Activated naive CD8-positive, alpha-beta T cell treated with anti-CD3 and anti-CD28 coated beads, Interleukin-2, amount 10 ng/mL, durations not matched to agents 7 days and 5 days (primary cell): ENCODE measurements around the gene MYOZ2. TPM values are rescaled to one million over a fixed set of nuclear protein-coding genes. Genes with fewer than 3 reads are reported as not detected.

Experiments
- ATAC-seq: fragments of 150-1000 bp; cut with Tn5 transposase; one replicate; pipeline ENCODE4 v1.10.0; 2021; ENCODE audit warnings: low read depth, moderate library complexity
- POLR2A ChIA-PET: fragments of 350-600 bp; sonication (Branson Sonifier 250); formaldehyde crosslinking; loops from one replicate; lab custom pipeline; 2021; ENCODE audit warnings: antibody characterized with exemption; lab: Charles Lee
- DNase-seq: peaks from one replicate; pipeline ENCODE4 v3.0.0; 2021
- H3K27ac Mint-ChIP-seq: one replicate; pipeline ENCODE4 v1.8.0; 2022; ENCODE audit warnings: mild to moderate bottlenecking, mixed read lengths
- H3K27me3 Mint-ChIP-seq: one replicate; pipeline ENCODE4 v1.8.0; 2022; ENCODE audit warnings: mild to moderate bottlenecking, moderate library complexity, mixed read lengths
- H3K36me3 Mint-ChIP-seq: one replicate; pipeline ENCODE4 v1.8.0; 2021; ENCODE audit warnings: mild to moderate bottlenecking, mixed read lengths
- H3K4me1 Mint-ChIP-seq: one replicate; pipeline ENCODE4 v1.8.0; 2021; ENCODE audit warnings: mixed read lengths
- H3K4me3 Mint-ChIP-seq: one replicate; pipeline ENCODE4 v1.8.0; 2022; ENCODE audit warnings: mild to moderate bottlenecking, moderate library complexity, mixed read lengths
- H3K9me3 Mint-ChIP-seq: one replicate; pipeline ENCODE4 v1.8.0; 2021; ENCODE audit warnings: mixed read lengths
- total RNA-seq, 2 experiments: library from RNA; stranded (reverse); gene quantifications; one replicate each; pipeline ENCODE4 v1.2.3, GENCODE V29; 2021

MYOZ2 gene
- total RNA-seq, 2 experiments from 2014 or later, result not detected

DNA sequence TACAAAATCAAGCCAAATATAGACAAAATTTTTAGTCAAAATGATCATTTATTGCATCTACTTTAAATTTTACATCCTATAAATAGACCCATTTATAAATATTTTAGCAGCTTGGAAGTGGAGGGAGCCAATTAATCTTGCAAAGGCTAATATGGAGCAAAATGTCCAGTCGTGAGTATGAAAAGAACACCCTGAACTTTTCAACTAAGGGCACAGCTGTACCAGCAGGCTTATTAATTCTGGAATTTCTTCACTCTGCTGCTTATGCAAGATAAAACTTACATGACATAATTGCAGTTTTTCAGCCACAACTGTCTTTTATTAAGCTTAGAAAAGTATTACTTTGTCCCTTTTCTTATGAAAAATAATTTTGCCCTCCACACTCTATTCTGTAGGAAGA lies 54.0 kb downstream of the MYOZ2 start:
- peaks cover 3% of the 10 kb centered on the region for H3K27me3 Mint-ChIP-seq
- no peaks in the 10 kb centered on the region for H3K36me3 Mint-ChIP-seq
- POLR2A ChIA-PET, result no interaction called here
- no peak overlapping the region for H3K4me3 Mint-ChIP-seq
- ATAC-seq (no peak), DNase-seq (no peak)
- H3K27ac Mint-ChIP-seq, result no peak overlapping the region
- peaks cover 3% of the 10 kb centered on the region for H3K4me1 Mint-ChIP-seq
- H3K9me3 Mint-ChIP-seq, result no peaks in the 10 kb centered on the region

DNA sequence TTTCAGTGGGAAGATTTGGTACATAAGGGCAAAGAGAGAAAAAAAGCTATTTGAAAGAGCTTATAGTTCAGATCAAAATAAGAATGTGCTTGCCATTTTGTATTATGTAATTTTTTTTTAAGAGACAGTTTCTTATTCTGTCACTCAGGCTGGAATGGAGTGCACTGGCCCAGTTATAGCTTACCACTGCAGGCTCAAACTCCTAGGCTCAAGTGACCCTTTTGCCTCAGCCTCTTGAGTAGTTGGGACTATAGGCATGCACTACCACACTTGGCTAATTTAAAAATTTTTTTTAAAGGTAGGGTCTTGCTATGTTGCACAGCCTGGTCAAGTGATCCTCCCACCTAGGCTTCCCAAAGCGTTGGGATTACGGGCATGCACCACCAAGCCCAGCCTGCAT lies 54.7 kb downstream of the MYOZ2 start:
- Mint-ChIP-seq H3K9me3 (no peaks in the 10 kb centered on the region), H3K27ac (no peak overlapping the region), H3K4me3 (no peak overlapping the region), H3K27me3 (peaks cover 3% of the 10 kb centered on the region), H3K36me3 (no peaks in the 10 kb centered on the region), H3K4me1 (peaks cover 3% of the 10 kb centered on the region)
- POLR2A ChIA-PET, result no interaction called here
- ATAC-seq (no peak), DNase-seq (no peak)

DNA sequence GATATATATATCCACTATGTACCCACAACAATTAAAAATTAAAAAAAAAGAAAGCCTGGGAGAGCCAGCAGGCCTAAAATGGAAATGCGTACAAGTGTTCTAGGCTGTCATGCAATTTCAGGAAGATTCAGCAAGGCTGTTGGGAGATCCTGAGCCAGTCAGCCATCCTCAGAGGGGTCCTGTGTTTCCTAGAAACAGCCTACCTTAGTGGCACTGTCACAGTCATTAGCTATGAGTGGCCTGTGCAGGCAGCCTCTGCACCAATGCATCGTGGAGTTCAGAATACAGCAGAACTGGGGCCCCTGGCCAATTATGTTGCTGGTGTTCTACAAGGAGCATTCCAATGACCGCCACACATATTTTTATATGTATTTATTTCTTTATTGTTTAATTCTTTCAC lies 55.9 kb downstream of the MYOZ2 start:
- Mint-ChIP-seq H3K27ac (no peak overlapping the region), H3K36me3 (no peaks in the 10 kb centered on the region), H3K4me3 (no peak overlapping the region), H3K9me3 (no peaks in the 10 kb centered on the region), H3K4me1 (peaks cover 3% of the 10 kb centered on the region), H3K27me3 (peaks cover 3% of the 10 kb centered on the region)
- ATAC-seq, result no peak
- POLR2A ChIA-PET, result no interaction called here
- no peak for DNase-seq

DNA sequence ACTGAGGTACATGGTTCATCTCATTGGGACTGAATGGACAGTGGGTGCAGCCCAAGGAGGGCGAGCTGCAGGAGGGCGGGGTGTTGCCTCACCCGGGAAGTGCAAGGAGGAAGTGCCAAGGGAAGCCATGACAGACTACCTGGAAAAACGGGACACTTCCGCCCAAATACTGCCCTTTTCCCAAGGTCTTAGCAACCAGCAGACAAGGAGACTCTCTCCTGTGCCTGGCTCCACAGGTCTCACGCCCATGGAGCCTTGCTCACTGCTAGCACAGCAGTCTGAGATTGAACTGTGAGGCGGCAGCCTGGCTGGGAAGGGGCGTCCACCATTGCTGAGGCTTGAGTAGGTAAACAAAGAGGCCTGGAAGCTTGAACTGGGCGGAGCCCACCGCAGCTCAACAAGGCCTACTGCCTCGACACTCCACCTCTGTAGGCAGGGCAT lies 62.2 kb downstream of the MYOZ2 start:
- H3K27ac Mint-ChIP-seq, result no peak overlapping the region
- DNase-seq, result no peak
- H3K4me3 Mint-ChIP-seq, result no peak overlapping the region
- no peaks in the 10 kb centered on the region for H3K36me3 Mint-ChIP-seq
- H3K9me3 Mint-ChIP-seq, result peaks cover 10% of the 10 kb centered on the region
- H3K27me3 Mint-ChIP-seq, result no peaks in the 10 kb centered on the region
- ATAC-seq, result no peak
- H3K4me1 Mint-ChIP-seq, result no peaks in the 10 kb centered on the region
- POLR2A ChIA-PET, result no interaction called here

DNA sequence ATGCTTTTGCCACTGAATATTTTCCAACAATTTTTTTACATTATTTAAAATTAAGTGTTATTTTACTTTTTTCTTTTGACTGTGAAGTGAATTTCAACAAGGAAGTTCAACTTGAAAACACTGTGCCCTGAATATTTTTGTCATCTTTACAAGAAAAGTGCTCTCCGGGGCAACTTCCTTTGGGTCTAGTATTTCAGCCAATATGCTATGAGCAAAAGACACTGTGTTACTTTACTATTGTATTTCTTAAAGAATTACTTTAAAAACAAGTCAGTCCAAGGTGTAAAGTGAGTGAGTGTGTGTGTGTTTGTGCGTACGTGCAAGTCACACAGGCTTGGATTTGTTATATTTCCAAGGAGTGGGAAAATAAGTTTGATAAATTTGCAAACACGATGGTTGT lies 69.3 kb downstream of the MYOZ2 start:
- ATAC-seq (no peak), DNase-seq (no peak)
- peaks cover 3% of the 10 kb centered on the region for H3K27me3 Mint-ChIP-seq
- no peak overlapping the region for H3K27ac Mint-ChIP-seq
- H3K36me3 Mint-ChIP-seq, result no peaks in the 10 kb centered on the region
- H3K9me3 Mint-ChIP-seq, result peaks cover 10% of the 10 kb centered on the region
- H3K4me1 Mint-ChIP-seq, result peaks cover 5% of the 10 kb centered on the region
- H3K4me3 Mint-ChIP-seq, result no peak overlapping the region
- POLR2A ChIA-PET, result no interaction called here

DNA sequence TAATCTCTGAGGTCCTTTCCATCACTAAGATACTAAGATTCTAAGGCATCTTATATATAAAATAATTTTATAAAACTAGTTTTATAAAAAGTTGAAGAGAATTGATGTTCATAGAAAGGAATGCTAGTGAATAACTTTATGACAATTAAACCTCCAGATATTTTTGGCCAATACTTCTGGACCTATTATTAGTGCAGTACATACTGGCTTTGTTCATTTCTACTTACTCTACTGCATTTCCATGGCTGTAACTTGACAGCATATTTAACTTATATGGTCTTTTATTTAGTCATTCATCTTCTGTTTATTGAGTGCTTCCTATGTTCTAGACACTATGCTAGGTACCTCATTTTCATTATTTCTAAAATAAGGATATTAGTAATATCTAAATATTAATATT lies 70.1 kb downstream of the MYOZ2 start:
- no peak for ATAC-seq
- H3K9me3 Mint-ChIP-seq, result peaks cover 4% of the 10 kb centered on the region
- no peaks in the 10 kb centered on the region for H3K36me3 Mint-ChIP-seq
- peaks cover 3% of the 10 kb centered on the region for H3K27me3 Mint-ChIP-seq
- no peak overlapping the region for H3K27ac Mint-ChIP-seq
- no peak for DNase-seq
- POLR2A ChIA-PET, result no interaction called here
- H3K4me1 Mint-ChIP-seq, result peaks cover 8% of the 10 kb centered on the region
- no peak overlapping the region for H3K4me3 Mint-ChIP-seq

DNA sequence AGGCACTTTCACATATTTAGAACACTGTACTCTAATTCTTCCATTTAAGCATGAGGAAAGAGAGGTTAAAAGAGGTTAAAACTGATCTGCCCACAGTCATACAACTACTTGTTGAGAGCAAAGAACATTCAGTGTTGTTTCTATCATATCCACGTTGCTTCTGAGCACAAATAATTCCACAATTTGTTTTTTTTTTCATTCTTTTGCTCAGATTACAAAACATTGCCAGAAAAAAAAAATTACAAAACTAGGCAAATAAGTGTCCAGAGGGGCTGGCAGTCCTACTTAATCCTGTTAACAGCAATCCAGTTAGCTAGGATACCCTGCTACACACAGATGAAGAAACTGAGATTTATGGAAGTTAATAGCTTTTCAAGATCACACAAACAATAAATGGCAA lies 70.5 kb downstream of the MYOZ2 start:
- ATAC-seq, result no peak
- POLR2A ChIA-PET, result no interaction called here

DNA sequence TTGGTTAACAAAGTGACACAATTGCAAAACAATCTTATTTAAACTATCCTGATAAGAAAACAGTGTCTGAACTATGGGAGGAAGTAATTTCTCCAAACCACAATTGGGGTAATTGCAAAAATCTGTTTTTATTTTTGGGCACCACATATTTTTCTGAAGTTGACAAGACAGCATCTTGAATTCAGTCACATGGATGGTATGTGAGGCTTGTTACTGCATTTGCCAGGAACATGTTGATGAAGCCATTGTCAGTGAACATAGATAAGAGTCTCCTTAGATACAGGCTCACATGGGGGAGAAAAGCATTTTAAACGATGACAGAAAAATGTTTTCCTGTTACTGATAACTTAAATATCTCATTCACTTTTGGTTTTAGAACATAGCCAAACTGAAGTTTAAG lies 71.4 kb downstream of the MYOZ2 start:
- no peak for ATAC-seq

More for the DNA sequence above, 70.5 kb downstream of the MYOZ2 start:
- H3K27me3 Mint-ChIP-seq, result peaks cover 3% of the 10 kb centered on the region
- no peak overlapping the region for H3K27ac Mint-ChIP-seq
- H3K4me1 Mint-ChIP-seq, result peaks cover 13% of the 10 kb centered on the region
- no peaks in the 10 kb centered on the region for H3K36me3 Mint-ChIP-seq
- H3K9me3 Mint-ChIP-seq, result peaks cover 4% of the 10 kb centered on the region
- no peak overlapping the region for H3K4me3 Mint-ChIP-seq
- no peak for DNase-seq

DNA sequence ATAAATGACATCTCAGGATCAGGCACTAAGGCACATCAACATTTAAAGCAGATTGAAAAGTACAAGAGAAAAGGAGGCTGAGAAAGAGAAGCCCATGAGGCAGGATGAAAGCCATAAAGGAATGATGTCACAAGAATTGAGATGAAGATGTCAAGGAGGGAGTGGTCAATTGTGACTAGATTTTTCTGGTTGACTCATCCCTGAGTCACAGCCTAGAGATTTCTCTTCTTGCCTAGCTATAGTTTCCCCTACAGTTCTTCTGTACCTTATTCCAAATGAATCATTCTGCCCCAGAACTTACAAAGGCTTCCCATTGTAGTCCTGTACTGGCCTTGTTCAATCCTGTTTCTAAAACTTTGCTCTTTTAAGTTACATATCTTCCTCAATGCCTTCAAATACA lies 73.4 kb downstream of the MYOZ2 start:
- Mint-ChIP-seq H3K27me3 (peaks cover 3% of the 10 kb centered on the region), H3K27ac (no peak overlapping the region), H3K36me3 (no peaks in the 10 kb centered on the region), H3K9me3 (no peaks in the 10 kb centered on the region), H3K4me3 (no peak overlapping the region), H3K4me1 (peaks cover 22% of the 10 kb centered on the region)
- POLR2A ChIA-PET, result no interaction called here
- DNase-seq (no peak), ATAC-seq (no peak)

More for the DNA sequence above, 71.4 kb downstream of the MYOZ2 start:
- H3K36me3 Mint-ChIP-seq, result no peaks in the 10 kb centered on the region
- peaks cover 3% of the 10 kb centered on the region for H3K27me3 Mint-ChIP-seq
- POLR2A ChIA-PET, result no interaction called here
- no peaks in the 10 kb centered on the region for H3K9me3 Mint-ChIP-seq
- H3K27ac Mint-ChIP-seq, result no peak overlapping the region
- H3K4me1 Mint-ChIP-seq, result peaks cover 19% of the 10 kb centered on the region
- DNase-seq, result no peak
- no peak overlapping the region for H3K4me3 Mint-ChIP-seq

DNA sequence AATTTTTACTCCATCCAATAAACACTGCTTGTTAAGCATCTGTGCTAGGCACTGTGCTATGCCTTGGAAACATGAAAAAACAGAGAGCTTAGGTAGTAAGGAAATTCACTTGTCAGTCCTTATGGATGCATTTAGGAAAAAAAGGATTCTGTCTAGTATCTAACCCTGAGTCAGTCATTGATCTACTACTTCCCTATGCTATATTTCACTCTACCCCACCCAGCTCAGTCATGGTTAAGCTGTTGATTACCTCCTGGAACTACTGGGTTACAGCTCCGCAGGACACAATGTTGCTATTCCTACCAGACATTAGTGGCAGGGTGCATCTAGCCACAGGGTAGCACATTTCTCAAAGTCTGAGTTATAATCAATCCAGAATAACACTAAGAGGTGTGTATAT lies 74.0 kb downstream of the MYOZ2 start:
- no peak overlapping the region for H3K27ac Mint-ChIP-seq
- ATAC-seq, result no peak
- H3K36me3 Mint-ChIP-seq, result no peaks in the 10 kb centered on the region
- no peak for DNase-seq
- peaks cover 22% of the 10 kb centered on the region for H3K4me1 Mint-ChIP-seq
- peaks cover 3% of the 10 kb centered on the region for H3K27me3 Mint-ChIP-seq
- no peak overlapping the region for H3K4me3 Mint-ChIP-seq
- POLR2A ChIA-PET, result no interaction called here
- no peaks in the 10 kb centered on the region for H3K9me3 Mint-ChIP-seq

DNA sequence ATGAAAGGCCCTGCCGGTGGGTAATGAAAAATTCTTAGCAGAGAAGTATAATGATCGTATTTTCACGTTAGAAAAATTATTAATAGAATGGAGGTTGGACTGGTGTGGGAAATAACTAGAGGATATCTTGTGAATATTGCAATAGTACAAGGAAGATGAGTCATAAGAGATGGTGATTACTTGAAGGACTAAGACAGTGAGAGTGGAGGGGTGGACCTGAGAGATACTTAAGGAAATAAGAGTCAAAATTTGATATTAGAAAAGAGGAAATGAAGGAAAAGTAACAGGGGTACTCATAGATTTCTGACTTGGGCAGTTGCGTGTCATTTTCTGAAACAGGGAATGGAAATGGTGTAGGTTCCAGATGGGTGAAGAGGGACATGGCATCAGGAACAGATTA lies 75.1 kb downstream of the MYOZ2 start:
- Mint-ChIP-seq H3K27me3 (peaks cover 4% of the 10 kb centered on the region), H3K4me1 (peaks cover 25% of the 10 kb centered on the region), H3K36me3 (no peaks in the 10 kb centered on the region), H3K9me3 (no peaks in the 10 kb centered on the region), H3K27ac (no peak overlapping the region), H3K4me3 (peak overlapping the region; percentile 89)
- POLR2A ChIA-PET, result no interaction called here
- DNase-seq, result no peak
- no peak for ATAC-seq

DNA sequence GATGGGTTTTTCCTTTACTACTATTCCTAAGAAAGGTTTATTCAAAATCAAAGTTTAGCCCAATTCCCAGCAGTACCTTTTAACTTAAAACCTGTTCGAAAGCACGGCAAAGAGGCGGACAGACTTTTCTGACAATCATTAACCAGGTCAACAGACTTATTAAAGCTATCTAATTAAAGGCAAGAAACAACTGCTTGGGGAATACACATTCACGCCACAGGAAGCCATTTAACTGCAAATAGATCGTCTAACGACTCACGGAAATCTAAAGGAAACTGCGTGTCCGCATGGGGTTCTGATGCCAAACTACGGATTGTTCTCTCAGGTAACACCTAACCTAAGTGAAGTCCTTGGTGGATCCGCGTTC lies 76.2 kb downstream of the MYOZ2 start:
- ATAC-seq, result peak; percentile 11
- DNase-seq, result no peak
- peaks cover 25% of the 10 kb centered on the region for H3K4me1 Mint-ChIP-seq

DNA sequence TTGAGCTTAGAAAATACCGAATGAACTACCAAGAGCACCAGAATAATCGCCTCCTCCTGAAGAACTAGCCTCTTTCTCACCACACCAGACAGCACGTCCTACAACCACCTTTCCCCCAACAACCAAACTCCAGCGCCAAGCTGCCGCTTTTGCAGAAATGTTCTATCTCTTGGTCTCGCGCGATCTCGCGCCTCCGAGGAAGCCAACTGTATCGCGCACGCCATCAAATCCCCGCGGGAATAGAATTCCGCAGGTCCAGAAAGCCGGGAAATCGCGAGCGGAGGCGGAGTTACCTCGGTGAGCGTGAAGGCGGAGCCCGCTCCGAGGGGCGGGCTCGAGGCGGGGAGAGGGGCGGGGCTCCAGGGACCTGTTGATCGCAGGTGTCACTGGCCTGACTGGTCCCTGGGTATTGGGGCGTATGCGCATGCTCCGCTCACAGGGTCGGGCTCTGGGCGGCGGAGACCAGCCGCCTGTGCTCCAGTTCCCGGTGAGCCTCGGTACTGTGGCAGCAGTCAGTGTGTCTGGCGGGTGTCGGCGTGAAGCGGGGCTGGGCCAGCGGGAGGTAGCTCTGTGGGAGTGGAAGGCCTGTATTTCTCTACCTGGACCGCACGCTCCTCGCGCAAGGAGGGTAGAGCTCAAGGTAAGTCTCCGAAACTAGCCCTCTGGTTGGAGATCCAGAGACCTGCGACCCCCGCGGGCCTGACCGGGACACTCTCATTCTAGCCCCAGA lies 76.8 kb downstream of the MYOZ2 start, which contains the start of gene USP53:
USP53 (plus strand) TSS at position 480 of the 730 bp plus-strand sequence. CDS start 27,047 bp downstream, outside the sequence.
- Mint-ChIP-seq H3K27ac (peak within 1 kb of the TSS; percentile 95), H3K4me3 (peak within 1 kb of the TSS; percentile 89), H3K36me3 (peaks cover 2% of the 10 kb centered on the region), H3K9me3 (no peaks in the 10 kb centered on the region), H3K4me1 (peaks cover 25% of the 10 kb centered on the region), H3K27me3 (peaks cover 3% of the 10 kb centered on the region)
- POLR2A ChIA-PET, result interaction anchor here (0.7 to 3.0 kb wide), 6 partner anchors 18 to 242 kb away, joined by 3 to 39 read pairs (median 4); a partner anchor contains a TSS
- DNase-seq, result peak; percentile 95
- peak; percentile 96 for ATAC-seq

More for the DNA sequence above, 76.2 kb downstream of the MYOZ2 start:
- H3K36me3 Mint-ChIP-seq, result no peaks in the 10 kb centered on the region
- H3K27me3 Mint-ChIP-seq, result peaks cover 4% of the 10 kb centered on the region
- H3K27ac Mint-ChIP-seq, result peak overlapping the region; percentile 95
- POLR2A ChIA-PET, result interaction anchor here (1.5 to 3.0 kb wide), 2 partner anchors 26 to 88 kb away, joined by 5 to 39 read pairs; a partner anchor contains a TSS
- H3K4me3 Mint-ChIP-seq, result peak overlapping the region; percentile 89
- no peaks in the 10 kb centered on the region for H3K9me3 Mint-ChIP-seq

DNA sequence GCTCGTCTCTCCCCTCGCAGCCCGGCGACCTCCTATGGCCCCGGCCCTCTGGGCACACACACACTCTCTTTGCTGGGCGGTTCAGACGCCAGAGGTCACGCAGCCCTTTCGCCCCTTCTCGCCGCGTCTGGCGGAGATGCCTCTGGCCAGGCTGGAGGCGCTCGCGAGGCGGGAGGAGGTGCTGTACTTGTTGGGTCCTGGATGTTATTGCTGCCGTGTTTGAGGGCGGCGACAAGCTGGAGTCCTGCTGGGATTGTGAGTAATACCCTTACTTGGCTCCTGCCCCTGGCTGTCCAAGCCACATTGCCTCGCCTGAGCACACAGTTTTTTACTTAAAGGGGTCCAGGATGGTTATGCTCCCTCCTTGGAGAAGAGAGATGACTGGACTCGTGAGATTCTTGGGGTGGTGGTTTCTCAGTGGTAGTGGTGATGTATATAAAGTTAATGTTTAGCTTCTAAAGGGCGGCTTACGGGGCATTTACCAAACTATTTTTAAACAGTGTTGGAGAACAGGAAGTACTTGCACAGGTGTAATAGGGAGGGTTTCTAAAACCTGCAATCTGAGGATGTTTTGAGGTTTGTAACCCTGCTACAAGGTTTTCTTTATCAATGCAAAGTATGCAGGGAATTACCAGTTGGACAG lies 77.5 kb downstream of the MYOZ2 start:
- H3K36me3 Mint-ChIP-seq, result peaks cover 9% of the 10 kb centered on the region
- H3K4me3 Mint-ChIP-seq, result peak overlapping the region; percentile 89
- peaks cover 2% of the 10 kb centered on the region for H3K27me3 Mint-ChIP-seq
- H3K9me3 Mint-ChIP-seq, result no peaks in the 10 kb centered on the region
- peak; percentile 49 for ATAC-seq
- H3K27ac Mint-ChIP-seq, result peak overlapping the region; percentile 95
- DNase-seq, result peak; percentile 78
- peaks cover 25% of the 10 kb centered on the region for H3K4me1 Mint-ChIP-seq
- POLR2A ChIA-PET, result interaction anchor here (0.7 to 3.0 kb wide), 6 partner anchors 18 to 241 kb away, joined by 3 to 39 read pairs (median 4); a partner anchor contains a TSS
